ENCODE results near the gene NPIPB2.
A peak's percentile ranks its signal among the peaks of the same experiment; 100 is the strongest.

NPIPB2 gene

DNA sequence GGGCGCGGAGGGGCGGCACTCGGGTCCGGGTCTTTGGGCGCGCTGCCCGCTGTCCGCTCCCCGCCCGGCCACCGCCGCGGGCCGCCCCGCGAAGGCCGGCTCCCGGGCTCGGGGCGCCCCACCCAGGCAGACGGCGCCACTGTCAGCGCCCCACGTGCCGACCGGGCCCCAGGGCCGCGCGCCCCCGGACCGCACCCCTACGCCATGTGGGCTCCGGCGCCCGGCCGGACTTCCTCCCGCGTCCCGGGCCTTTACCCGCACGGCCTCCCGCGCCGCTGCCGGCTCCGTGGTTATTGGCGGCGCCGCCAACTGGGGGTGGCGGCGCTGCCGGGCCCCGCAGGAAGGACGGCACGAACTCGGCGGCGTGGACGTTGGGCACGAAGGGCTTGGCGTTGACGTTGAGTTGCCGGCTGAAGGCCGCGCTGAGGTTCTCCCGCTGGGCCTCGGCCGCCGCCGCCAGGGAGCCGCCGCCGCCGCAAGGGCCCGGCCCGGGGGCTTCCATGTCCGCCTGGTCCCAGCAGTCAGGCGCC is 26.7 kb downstream of the NPIPB2 start:
- peak overlapping the region; percentile 82; the same call in 1 of the 2 replicates for H3K27ac ChIP-seq (ENCODE audit: low read depth, low read length)
- no peaks in the 10 kb centered on the region; the same call in 1 of the 2 replicates for H3K27me3 ChIP-seq (ENCODE audit: control insufficient read depth, insufficient read depth, low read length)
- peaks cover 29% of the 10 kb centered on the region for H3K4me1 ChIP-seq (ENCODE audit: control insufficient read depth, insufficient read depth, low read length)
- H3K9me3 ChIP-seq (ENCODE audit: control insufficient read depth, insufficient read depth, low read depth, low read length) = no peaks in the 10 kb centered on the region
- peak overlapping the region; percentile 89 for H3K9ac ChIP-seq (ENCODE audit: low read length)
- peak overlapping the region; percentile 98 for H3K4me3 ChIP-seq (ENCODE audit: low read depth, low read length)
- no peaks in the 10 kb centered on the region for H3K36me3 ChIP-seq (ENCODE audit: control insufficient read depth, insufficient read depth, low read length)

DNA sequence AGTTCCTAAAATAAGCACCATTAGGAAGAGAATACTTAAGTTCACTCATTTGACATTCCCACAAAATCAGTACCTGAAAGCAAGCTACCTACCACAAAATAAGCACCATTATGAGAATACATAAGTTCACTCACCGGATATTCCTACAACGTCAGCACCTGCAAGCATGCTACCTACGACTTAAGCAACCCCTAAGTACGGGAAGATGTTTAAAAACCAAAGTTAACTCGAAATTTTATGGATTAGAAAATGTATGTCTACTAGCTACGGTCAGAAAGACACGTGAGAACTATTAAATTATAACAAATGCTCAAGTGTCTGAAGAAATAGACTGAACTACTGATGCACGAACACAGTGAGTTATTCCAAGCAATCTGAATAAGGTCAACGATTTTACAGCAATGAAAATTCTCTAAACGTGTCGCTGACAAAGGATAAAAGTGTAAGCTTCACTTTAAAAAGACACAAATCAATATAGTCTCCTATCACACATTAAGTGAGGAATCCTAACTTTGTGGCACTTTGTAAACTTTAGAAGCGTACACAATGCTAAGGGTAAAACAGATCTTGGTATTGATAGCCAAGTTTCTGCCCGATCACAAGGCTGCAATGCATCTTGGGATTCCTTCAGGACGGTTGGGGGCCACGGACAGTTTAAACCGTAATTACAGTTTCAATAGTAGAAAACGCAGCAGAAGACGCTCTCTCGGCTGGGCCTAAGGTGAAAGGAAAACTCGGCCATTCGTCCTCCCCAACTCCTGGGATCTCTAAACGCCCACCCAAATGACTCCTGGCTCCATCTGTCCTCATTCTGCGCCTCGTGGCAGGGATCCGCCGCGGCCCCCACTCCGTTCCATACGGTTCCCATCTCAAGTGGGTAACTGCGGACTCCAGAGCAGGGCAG is 27.4 kb downstream of the NPIPB2 start:
- Histone ChIP-seq H3K27ac (ENCODE audit: low read depth, low read length) (no peak overlapping the region; the same call in 1 of the 2 replicates), H3K9ac (ENCODE audit: low read length) (peak overlapping the region; percentile 89), H3K4me1 (ENCODE audit: control insufficient read depth, insufficient read depth, low read length) (peaks cover 29% of the 10 kb centered on the region), H3K27me3 (ENCODE audit: control insufficient read depth, insufficient read depth, low read length) (no peaks in the 10 kb centered on the region), H3K4me3 (ENCODE audit: low read depth, low read length) (peak overlapping the region; percentile 98), H3K36me3 (ENCODE audit: control insufficient read depth, insufficient read depth, low read length) (no peaks in the 10 kb centered on the region), H3K9me3 (ENCODE audit: control insufficient read depth, insufficient read depth, low read depth, low read length) (no peaks in the 10 kb centered on the region)

DNA sequence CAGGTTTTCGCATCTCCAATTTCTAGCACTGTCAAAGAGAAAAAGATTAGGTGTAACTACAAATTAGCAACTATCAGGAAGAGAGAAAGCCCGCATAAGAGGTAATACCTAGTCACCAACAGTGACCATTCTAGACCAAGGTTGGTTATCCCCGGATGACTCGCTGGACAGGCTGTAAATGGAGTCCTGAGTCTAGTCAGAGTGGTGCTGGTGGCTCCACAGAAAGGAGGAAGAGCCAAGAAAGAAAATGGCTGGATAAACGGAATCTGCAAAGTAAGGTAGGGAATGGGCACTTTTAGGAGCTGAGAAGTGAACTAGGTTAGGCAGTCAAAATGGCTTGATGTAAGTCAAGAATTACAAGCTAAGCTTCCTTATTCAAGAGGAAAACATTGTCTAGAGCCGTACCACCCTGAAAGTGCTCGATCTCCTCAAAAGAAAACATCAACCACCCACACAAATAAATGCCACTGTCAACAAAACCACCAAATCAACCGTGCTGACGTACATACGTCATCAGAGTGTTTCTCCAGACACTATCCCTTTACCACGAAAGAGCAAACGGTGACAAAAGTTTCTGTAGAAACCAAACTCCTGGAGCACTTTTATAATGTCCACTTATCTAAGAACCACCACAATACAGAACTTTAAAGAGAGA is 28.3 kb downstream of the NPIPB2 start:
- H3K27ac ChIP-seq (ENCODE audit: low read depth, low read length) = no peak overlapping the region

DNA sequence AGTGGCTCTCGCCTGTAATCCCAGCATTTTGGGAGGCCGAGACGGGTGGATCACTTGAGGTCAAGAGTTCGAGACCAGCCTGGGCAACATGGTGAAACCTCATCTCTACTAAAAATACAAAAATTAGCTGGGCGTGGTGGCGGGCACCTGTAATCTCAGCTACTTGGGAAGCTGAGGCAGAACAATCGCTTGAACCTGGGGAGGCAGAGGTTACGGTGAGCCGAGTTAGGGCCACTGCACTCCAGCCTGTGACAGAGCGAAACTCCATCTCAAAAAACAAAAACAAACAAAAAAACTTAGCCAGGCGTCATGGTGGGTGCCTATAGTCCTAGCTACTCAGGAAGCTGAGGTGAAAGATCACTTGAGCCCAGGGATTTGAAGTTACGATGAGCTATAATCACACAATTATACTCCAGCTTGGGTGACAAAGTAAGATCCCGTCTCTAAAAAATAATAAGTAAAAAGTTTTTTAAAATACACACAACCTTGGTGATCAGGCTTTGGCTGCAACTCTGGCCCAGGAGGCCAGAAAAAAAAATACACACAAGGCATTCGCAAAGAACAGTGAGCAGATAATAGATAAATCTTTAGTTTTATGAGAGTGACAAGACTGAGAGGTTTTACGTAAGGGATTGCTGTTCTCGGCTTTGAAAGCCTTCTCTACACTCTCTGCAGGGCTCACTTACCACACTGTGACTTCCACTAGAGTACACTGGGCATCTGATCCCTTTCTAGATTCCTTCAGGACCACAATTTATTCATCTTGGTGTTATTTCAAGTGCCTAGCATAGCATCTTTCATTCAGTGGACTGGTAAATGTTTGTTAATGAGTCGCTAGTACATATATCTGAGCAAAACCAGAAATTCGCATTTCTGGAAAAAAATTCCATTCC is 31.9 kb downstream of the NPIPB2 start:
- Histone ChIP-seq H3K9ac (ENCODE audit: low read length) (no peak overlapping the region), H3K4me1 (ENCODE audit: control insufficient read depth, insufficient read depth, low read length) (peaks cover 21% of the 10 kb centered on the region), H3K27ac (ENCODE audit: low read depth, low read length) (no peak overlapping the region), H3K36me3 (ENCODE audit: control insufficient read depth, insufficient read depth, low read length) (peaks cover 21% of the 10 kb centered on the region), H3K27me3 (ENCODE audit: control insufficient read depth, insufficient read depth, low read length) (no peaks in the 10 kb centered on the region), H3K9me3 (ENCODE audit: control insufficient read depth, insufficient read depth, low read depth, low read length) (no peaks in the 10 kb centered on the region), H3K4me3 (ENCODE audit: low read depth, low read length) (no peak overlapping the region)

More for the DNA sequence above, 28.3 kb downstream of the NPIPB2 start:
- peaks cover 29% of the 10 kb centered on the region for H3K4me1 ChIP-seq (ENCODE audit: control insufficient read depth, insufficient read depth, low read length)
- H3K36me3 ChIP-seq (ENCODE audit: control insufficient read depth, insufficient read depth, low read length) = peaks cover 3% of the 10 kb centered on the region; the same call in 1 of the 2 replicates
- H3K4me3 ChIP-seq (ENCODE audit: low read depth, low read length) = peak overlapping the region; percentile 98
- H3K9ac ChIP-seq (ENCODE audit: low read length) = peak overlapping the region; percentile 89
- H3K9me3 ChIP-seq (ENCODE audit: control insufficient read depth, insufficient read depth, low read depth, low read length) = no peaks in the 10 kb centered on the region
- H3K27me3 ChIP-seq (ENCODE audit: control insufficient read depth, insufficient read depth, low read length) = no peaks in the 10 kb centered on the region

DNA sequence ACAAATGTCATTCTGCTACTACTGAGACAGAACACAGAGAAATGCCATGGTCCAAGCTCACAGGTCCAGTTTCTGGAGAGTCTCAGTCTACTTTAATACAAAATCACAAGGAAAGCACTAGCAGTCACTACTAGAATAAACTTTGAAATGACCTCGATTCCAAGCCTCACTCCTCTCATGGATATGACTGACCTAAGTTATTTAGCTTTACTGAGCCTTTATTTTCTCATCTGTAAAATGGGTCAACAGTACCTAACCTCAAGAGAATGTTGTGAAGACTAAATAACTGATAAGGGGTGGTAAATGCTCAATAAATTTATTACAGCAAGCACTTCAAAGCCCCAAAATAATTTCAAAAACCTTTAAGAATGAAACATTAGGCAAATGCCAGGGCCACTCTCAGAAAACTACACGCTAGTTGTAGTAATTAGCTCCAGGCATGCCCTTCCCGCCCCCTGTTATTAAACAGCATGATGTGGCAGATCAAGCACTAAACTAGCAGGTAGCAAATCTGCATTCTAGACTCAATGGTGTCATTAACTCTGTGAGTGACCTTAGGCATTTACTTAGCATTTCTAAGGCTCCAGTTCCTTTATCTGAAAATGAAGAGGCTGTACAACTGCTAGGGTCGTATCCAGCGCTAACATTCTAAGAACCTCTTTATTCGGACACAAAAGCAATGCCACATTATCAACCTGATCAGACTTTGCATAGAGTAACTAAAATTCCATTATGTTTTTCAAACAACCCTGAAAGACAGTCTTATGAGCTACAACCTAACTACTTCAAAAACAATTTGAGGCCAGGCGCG is 34.5 kb downstream of the NPIPB2 start:
- H3K4me3 ChIP-seq (ENCODE audit: low read depth, low read length) = no peak overlapping the region
- no peak overlapping the region for H3K9ac ChIP-seq (ENCODE audit: low read length)
- H3K36me3 ChIP-seq (ENCODE audit: control insufficient read depth, insufficient read depth, low read length) = peaks cover 35% of the 10 kb centered on the region
- H3K27ac ChIP-seq (ENCODE audit: low read depth, low read length) = no peak overlapping the region
- 0 out of 2 replicates have a peak, but pooled peaks cover 4% of the 10 kb centered on the region for H3K4me1 ChIP-seq (ENCODE audit: control insufficient read depth, insufficient read depth, low read length)
- H3K27me3 ChIP-seq (ENCODE audit: control insufficient read depth, insufficient read depth, low read length) = no peaks in the 10 kb centered on the region
- no peaks in the 10 kb centered on the region for H3K9me3 ChIP-seq (ENCODE audit: control insufficient read depth, insufficient read depth, low read depth, low read length)

DNA sequence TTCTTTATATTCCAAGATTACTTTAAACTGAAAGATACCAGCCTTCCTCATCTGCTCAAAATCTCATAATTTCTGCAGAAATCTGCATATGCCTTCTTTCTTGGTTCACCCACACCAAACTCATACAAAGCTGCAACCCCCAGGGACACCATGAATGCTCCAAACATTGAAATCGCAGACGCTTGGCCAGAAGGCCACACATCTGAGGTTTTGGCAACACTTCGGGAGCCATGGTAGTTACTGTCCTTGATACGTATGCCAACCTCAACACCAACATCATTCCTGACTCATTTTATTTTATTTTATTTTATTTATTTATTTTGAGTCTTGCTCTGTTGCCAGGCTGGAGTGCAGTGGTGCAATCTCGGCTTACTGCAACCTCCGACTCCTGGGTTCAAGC is 37.9 kb downstream of the NPIPB2 start:
- Histone ChIP-seq H3K4me1 (ENCODE audit: control insufficient read depth, insufficient read depth, low read length) (no peaks in the 10 kb centered on the region), H3K9me3 (ENCODE audit: control insufficient read depth, insufficient read depth, low read depth, low read length) (no peaks in the 10 kb centered on the region), H3K36me3 (ENCODE audit: control insufficient read depth, insufficient read depth, low read length) (peaks cover 36% of the 10 kb centered on the region), H3K9ac (ENCODE audit: low read length) (no peak overlapping the region), H3K4me3 (ENCODE audit: low read depth, low read length) (no peak overlapping the region), H3K27me3 (ENCODE audit: control insufficient read depth, insufficient read depth, low read length) (no peaks in the 10 kb centered on the region), H3K27ac (ENCODE audit: low read depth, low read length) (no peak overlapping the region)

DNA sequence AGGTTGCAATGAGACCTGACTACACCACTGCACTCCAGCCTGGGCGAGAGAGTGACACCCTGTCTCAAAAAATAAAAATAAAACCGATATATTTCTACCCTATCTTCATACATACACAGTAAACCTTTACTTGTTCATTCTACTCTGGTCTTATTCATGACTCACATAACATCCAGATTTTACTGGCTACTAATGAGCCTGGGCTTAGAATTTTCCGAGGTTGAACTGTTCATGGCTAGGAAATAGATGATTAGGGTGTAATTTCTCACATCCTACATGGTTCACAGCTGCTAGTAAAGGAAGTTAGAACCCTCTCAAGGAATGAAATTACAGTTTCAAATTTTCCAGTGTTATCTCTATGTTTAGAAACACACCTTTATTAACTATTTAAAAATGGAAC is 40.8 kb downstream of the NPIPB2 start:
- Histone ChIP-seq H3K36me3 (ENCODE audit: control insufficient read depth, insufficient read depth, low read length) (peaks cover 43% of the 10 kb centered on the region), H3K27ac (ENCODE audit: low read depth, low read length) (no peak overlapping the region), H3K9ac (ENCODE audit: low read length) (no peak overlapping the region), H3K27me3 (ENCODE audit: control insufficient read depth, insufficient read depth, low read length) (no peaks in the 10 kb centered on the region), H3K4me3 (ENCODE audit: low read depth, low read length) (no peak overlapping the region), H3K4me1 (ENCODE audit: control insufficient read depth, insufficient read depth, low read length) (no peaks in the 10 kb centered on the region), H3K9me3 (ENCODE audit: control insufficient read depth, insufficient read depth, low read depth, low read length) (no peaks in the 10 kb centered on the region)

DNA sequence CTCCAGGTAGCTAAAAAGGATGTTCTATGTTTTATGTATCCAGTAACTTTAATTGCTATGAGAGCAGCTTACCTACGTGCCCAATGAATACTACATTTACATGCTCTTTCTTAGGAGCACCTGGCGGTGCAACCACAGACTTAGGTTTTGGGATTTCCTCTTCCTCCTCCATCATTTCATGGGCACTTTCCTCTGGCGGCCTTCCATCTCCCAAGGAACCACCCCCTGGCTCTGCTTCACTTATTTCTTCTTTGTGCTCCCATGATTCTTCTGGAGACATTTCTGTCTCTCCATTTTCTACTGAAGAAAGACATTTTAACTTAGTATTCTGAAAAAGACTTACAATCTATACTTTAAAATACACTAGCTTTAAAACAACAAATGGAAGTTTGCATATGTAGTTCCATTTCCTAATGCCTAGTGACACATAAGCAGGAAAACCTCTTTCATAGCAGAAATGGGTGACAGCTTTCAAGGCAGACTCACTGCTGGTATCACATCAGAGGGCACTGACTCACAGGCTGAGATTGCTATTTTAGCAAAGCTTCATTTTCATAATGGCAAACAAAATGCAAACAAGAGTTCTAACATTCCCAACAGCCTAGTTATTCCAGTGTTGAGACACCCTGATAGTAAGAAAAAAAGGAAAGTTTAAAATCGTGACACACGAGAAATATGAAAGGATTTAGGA is 45.2 kb downstream of the NPIPB2 start:
- Histone ChIP-seq H3K9ac (ENCODE audit: low read length) (no peak overlapping the region), H3K4me3 (ENCODE audit: low read depth, low read length) (no peak overlapping the region), H3K27me3 (ENCODE audit: control insufficient read depth, insufficient read depth, low read length) (no peaks in the 10 kb centered on the region), H3K27ac (ENCODE audit: low read depth, low read length) (no peak overlapping the region), H3K36me3 (ENCODE audit: control insufficient read depth, insufficient read depth, low read length) (peaks cover 58% of the 10 kb centered on the region), H3K9me3 (ENCODE audit: control insufficient read depth, insufficient read depth, low read depth, low read length) (no peaks in the 10 kb centered on the region), H3K4me1 (ENCODE audit: control insufficient read depth, insufficient read depth, low read length) (no peaks in the 10 kb centered on the region)

DNA sequence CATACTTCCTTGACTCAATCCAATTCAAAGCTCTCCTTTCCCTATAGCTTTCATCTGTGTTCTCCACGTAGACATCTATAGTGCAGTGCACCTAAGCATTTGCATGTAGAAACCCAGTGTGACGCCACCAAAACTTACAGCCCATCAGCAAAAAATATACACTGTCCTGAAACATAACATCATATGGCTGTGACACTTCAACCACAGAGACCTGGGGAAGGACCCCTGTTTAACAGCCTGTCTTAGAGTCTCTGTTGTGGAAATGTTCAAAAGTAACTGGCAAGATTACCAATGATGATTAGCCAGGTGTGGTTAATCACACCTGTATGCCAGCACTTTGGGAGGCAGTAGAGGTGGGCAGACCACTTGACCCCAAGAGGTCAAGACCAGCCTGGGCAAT is 48.3 kb downstream of the NPIPB2 start:
- no peak overlapping the region for H3K27ac ChIP-seq (ENCODE audit: low read depth, low read length)
- no peaks in the 10 kb centered on the region for H3K27me3 ChIP-seq (ENCODE audit: control insufficient read depth, insufficient read depth, low read length)
- no peak overlapping the region for H3K4me3 ChIP-seq (ENCODE audit: low read depth, low read length)
- H3K4me1 ChIP-seq (ENCODE audit: control insufficient read depth, insufficient read depth, low read length) = no peaks in the 10 kb centered on the region
- H3K9ac ChIP-seq (ENCODE audit: low read length) = no peak overlapping the region
- no peaks in the 10 kb centered on the region for H3K9me3 ChIP-seq (ENCODE audit: control insufficient read depth, insufficient read depth, low read depth, low read length)
- peaks cover 78% of the 10 kb centered on the region for H3K36me3 ChIP-seq (ENCODE audit: control insufficient read depth, insufficient read depth, low read length)
